K562 (cell line): Measurements from ENCODE around the gene AMBRA1. TPM values are rescaled to one million over a fixed set of nuclear protein-coding genes. Genes with fewer than 3 reads are reported as not detected.
A peak's percentile ranks its signal among the peaks of the same experiment; 100 is the strongest.

ENCODE experiments used
- ARID1B ChIP-seq: fragments of 450-650 bp; IDR thresholded peaks from 2 replicates; pipeline ENCODE4 v1.6.1; 2016; ENCODE audit warnings: antibody characterized with exemption, mild to moderate bottlenecking, inconsistent platforms
- ATF1 ChIP-seq, 2 experiments: fragments of 450-650 bp in 1 of 2; IDR thresholded peaks; 2 replicates each; pipeline ENCODE4 v1.6.1; 2016; ENCODE audit warnings: missing compliant biosample characterization in 1 of 2, missing genetic modification characterization in 1 of 2
- CBFA2T3 ChIP-seq: fragments of 450-650 bp; IDR thresholded peaks from 2 replicates; pipeline ENCODE4 v1.6.1; 2017
- DPF2 ChIP-seq: fragments of 450-650 bp; IDR thresholded peaks from 2 replicates; pipeline ENCODE4 v1.6.1; 2016
- GATA2 ChIP-seq: sonication (generic); formaldehyde crosslinking; IDR thresholded peaks from 2 replicates; pipeline ENCODE4 v1.4.0; 2020; ENCODE audit warnings: mild to moderate bottlenecking, missing genetic modification reagents
- HMBOX1 ChIP-seq: sonication (generic); IDR thresholded peaks from 2 replicates; pipeline ENCODE4 v1.6.1; 2016
- MAZ ChIP-seq, 2 experiments: fragments of 450-650 bp in 1 of 2; sonication (generic) in 1 of 2; formaldehyde crosslinking; IDR thresholded peaks in 1 of 2; conservative IDR thresholded peaks in 1 of 2; 2 replicates each; pipeline versions ENCODE4 v1.4.0 to v1.5.0; 2020; ENCODE audit warnings: mild to moderate bottlenecking in 1 of 2, missing genetic modification reagents in 1 of 2
- MEIS2 ChIP-seq: fragments of 450-650 bp; IDR thresholded peaks from 2 replicates; pipeline ENCODE4 v1.6.1; 2014; ENCODE audit warnings: mild to moderate bottlenecking; ENCODE audit not compliant: partially characterized antibody
- PRDM10 ChIP-seq: fragments of 450-650 bp; IDR thresholded peaks from 2 replicates; pipeline ENCODE4 v1.6.1; 2018; ENCODE audit not compliant: partially characterized antibody
- TAL1 ChIP-seq: fragments of 450-650 bp; IDR thresholded peaks from 2 replicates; pipeline ENCODE4 v1.6.1; 2016; ENCODE audit warnings: mild to moderate bottlenecking
- TCF3 ChIP-seq: sonication (generic); formaldehyde crosslinking; IDR thresholded peaks from 2 replicates; pipeline ENCODE4 v1.4.0; 2020; ENCODE audit warnings: mild to moderate bottlenecking, missing genetic modification reagents
- ZBTB7A ChIP-seq: IDR thresholded peaks from 2 replicates; pipeline ENCODE4 v1.6.1; 2011; ENCODE audit warnings: low read depth, mild to moderate bottlenecking, low read length, moderate library complexity, borderline replicate concordance; ENCODE audit not compliant: control insufficient read depth
- ZNF12 ChIP-seq: sonication (generic); formaldehyde crosslinking; IDR thresholded peaks from 2 replicates; pipeline ENCODE4 v1.4.0; 2020; ENCODE audit warnings: mild to moderate bottlenecking, missing genetic modification reagents
- ZNF79 ChIP-seq: fragments of 250-450 bp; sonication (Bioruptor Pico); IDR thresholded peaks from 2 replicates; pipeline ENCODE4 v1.4.0; 2020; ENCODE audit warnings: low read depth, mild to moderate bottlenecking, moderate library complexity
- polyA plus RNA-seq, 8 experiments: library from polyadenylated mRNA; depleted of rRNA in 4 of 8; stranded (reverse) in 5 of 8; unstranded in 3 of 8; fragments of >200 nt; fragmentation: Nextera tagmentation in 2 of 8; fragmentation: Illumina TruSeq in 1 of 8; extraction: Ambion mirVana in 2 of 8; extraction: Trizol in 1 of 8; gene quantifications; 2 replicates each; pipeline versions ENCODE4 v1.2.1 to v1.2.3, GENCODE V29; 2011 to 2014; ENCODE audit warnings: inconsistent platforms in 1 of 8, missing spikeins in 1 of 8
- total RNA-seq, 7 experiments: library from RNA; depleted of rRNA in 6 of 7; stranded (reverse); fragments of >200 nt in 6 of 7; fragmentation: Illumina TruSeq in 2 of 7; extraction: Trizol in 2 of 7; gene quantifications; 2 replicates each; pipeline versions ENCODE4 v1.2.1 to v1.2.3, GENCODE V29; 2011 to 2021; ENCODE audit warnings: low replicate concordance in 1 of 7
- TF ChIP-seq, protein P1 (sequence below): fragments of 250-450 bp; sonication (Bioruptor Pico); IDR thresholded peaks from 2 replicates; pipeline ENCODE4 v1.6.1; 2021; ENCODE audit warnings: mild to moderate bottlenecking
- TF ChIP-seq, protein P2 (sequence below): fragments of 250-450 bp; sonication (Bioruptor Pico); IDR thresholded peaks from 2 replicates; pipeline ENCODE4 v1.5.0; 2021; ENCODE audit warnings: mild to moderate bottlenecking, borderline replicate concordance
- TF ChIP-seq, protein P3 (sequence below): fragments of 450-650 bp; IDR thresholded peaks from 2 replicates; pipeline ENCODE4 v1.6.1; 2017; ENCODE audit warnings: antibody characterized with exemption, mild to moderate bottlenecking

AMBRA1 gene
- total and polyA plus RNA-seq, 9 of the 15 experiments (the other 6 are each of a cell fraction or from before 2014, with no cell fraction given): 0.15 to 24.5 (median 13.0) TPM

- 0 out of 2 replicates have a peak, but pooled peaks have one; percentile 52 for TF ChIP-seq ZNF12 (CRISPR knock-in tag)
- no peak for TF ChIP-seq ATF1 (CRISPR knock-in tag; IDR thresholded peaks at IDR 0.05)
- no peak for TF ChIP-seq ATF1 (tag; IDR thresholded peaks at IDR 0.05)
- TF ChIP-seq ZBTB7A: no peak
- no peak for TF ChIP-seq PRDM10
- TF ChIP-seq, protein P1, sequence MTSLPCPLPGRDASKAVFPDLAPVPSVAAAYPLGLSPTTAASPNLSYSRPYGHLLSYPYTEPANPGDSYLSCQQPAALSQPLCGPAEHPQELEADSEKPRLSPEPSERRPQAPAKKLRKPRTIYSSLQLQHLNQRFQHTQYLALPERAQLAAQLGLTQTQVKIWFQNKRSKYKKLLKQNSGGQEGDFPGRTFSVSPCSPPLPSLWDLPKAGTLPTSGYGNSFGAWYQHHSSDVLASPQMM (CRISPR knock-in tag): no peak
- peak; percentile 78 for TF ChIP-seq TAL1
- TF ChIP-seq TCF3 (CRISPR knock-in tag): peak; percentile 68
- peak; percentile 43 for TF ChIP-seq GATA2 (CRISPR knock-in tag)
- TF ChIP-seq ZNF79 (CRISPR knock-in tag): no peak
- TF ChIP-seq MAZ (CRISPR knock-in tag; conservative IDR thresholded peaks at IDR 0.05 in 1 of 2, IDR thresholded peaks at IDR 0.05 in 1 of 2): peak in 1 of 2 experiments; percentile 11; a peak in 1 of 4 replicates
- no peak for TF ChIP-seq MEIS2
- TF ChIP-seq CBFA2T3: peak; percentile 83
- peak; percentile 85 for TF ChIP-seq ARID1B
- TF ChIP-seq HMBOX1: peak; percentile 95
- TF ChIP-seq, protein P2, sequence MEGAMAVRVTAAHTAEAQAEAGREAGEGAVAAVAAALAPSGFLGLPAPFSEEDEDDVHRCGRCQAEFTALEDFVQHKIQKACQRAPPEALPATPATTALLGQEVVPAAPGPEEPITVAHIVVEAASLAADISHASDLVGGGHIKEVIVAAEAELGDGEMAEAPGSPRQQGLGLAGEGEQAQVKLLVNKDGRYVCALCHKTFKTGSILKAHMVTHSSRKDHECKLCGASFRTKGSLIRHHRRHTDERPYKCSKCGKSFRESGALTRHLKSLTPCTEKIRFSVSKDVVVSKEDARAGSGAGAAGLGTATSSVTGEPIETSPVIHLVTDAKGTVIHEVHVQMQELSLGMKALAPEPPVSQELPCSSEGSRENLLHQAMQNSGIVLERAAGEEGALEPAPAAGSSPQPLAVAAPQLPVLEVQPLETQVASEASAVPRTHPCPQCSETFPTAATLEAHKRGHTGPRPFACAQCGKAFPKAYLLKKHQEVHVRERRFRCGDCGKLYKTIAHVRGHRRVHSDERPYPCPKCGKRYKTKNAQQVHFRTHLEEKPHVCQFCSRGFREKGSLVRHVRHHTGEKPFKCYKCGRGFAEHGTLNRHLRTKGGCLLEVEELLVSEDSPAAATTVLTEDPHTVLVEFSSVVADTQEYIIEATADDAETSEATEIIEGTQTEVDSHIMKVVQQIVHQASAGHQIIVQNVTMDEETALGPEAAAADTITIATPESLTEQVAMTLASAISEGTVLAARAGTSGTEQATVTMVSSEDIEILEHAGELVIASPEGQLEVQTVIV (CRISPR knock-in tag): no peak
- peak; percentile 53; the same call in 1 of the 2 replicates for TF ChIP-seq DPF2
- TF ChIP-seq, protein P3, sequence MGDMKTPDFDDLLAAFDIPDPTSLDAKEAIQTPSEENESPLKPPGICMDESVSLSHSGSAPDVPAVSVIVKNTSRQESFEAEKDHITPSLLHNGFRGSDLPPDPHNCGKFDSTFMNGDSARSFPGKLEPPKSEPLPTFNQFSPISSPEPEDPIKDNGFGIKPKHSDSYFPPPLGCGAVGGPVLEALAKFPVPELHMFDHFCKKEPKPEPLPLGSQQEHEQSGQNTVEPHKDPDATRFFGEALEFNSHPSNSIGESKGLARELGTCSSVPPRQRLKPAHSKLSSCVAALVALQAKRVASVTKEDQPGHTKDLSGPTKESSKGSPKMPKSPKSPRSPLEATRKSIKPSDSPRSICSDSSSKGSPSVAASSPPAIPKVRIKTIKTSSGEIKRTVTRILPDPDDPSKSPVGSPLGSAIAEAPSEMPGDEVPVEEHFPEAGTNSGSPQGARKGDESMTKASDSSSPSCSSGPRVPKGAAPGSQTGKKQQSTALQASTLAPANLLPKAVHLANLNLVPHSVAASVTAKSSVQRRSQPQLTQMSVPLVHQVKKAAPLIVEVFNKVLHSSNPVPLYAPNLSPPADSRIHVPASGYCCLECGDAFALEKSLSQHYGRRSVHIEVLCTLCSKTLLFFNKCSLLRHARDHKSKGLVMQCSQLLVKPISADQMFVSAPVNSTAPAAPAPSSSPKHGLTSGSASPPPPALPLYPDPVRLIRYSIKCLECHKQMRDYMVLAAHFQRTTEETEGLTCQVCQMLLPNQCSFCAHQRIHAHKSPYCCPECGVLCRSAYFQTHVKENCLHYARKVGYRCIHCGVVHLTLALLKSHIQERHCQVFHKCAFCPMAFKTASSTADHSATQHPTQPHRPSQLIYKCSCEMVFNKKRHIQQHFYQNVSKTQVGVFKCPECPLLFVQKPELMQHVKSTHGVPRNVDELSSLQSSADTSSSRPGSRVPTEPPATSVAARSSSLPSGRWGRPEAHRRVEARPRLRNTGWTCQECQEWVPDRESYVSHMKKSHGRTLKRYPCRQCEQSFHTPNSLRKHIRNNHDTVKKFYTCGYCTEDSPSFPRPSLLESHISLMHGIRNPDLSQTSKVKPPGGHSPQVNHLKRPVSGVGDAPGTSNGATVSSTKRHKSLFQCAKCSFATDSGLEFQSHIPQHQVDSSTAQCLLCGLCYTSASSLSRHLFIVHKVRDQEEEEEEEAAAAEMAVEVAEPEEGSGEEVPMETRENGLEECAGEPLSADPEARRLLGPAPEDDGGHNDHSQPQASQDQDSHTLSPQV: no peak
Measured at GRCh38 chr11:46508360-46508759, 85.5 kb downstream of the AMBRA1 start (continued).
